ENCODE results near the gene ATP8A2.

DNA sequence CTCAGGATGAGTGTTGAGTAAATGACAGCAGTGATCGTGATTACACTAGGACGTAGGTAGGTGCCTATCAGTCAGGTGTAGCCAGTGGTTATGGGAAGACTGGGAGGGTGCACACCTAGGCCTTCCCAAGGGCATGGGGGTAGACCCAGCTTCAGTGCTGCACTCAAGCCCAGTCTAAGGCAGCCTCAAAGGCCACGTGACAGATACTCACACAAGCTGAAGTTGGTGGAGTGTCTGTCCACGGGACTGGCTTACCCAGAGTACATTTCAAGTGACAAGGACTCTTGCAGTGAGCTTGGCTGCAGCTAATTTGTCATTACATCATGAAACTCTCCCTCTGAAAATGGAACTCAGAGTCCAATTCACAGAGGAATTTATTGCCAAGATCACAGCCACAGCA lies 561.7 kb downstream of the ATP8A2 start:
- TF ChIP-seq, protein P1, sequence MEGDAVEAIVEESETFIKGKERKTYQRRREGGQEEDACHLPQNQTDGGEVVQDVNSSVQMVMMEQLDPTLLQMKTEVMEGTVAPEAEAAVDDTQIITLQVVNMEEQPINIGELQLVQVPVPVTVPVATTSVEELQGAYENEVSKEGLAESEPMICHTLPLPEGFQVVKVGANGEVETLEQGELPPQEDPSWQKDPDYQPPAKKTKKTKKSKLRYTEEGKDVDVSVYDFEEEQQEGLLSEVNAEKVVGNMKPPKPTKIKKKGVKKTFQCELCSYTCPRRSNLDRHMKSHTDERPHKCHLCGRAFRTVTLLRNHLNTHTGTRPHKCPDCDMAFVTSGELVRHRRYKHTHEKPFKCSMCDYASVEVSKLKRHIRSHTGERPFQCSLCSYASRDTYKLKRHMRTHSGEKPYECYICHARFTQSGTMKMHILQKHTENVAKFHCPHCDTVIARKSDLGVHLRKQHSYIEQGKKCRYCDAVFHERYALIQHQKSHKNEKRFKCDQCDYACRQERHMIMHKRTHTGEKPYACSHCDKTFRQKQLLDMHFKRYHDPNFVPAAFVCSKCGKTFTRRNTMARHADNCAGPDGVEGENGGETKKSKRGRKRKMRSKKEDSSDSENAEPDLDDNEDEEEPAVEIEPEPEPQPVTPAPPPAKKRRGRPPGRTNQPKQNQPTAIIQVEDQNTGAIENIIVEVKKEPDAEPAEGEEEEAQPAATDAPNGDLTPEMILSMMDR (IDR thresholded peaks at IDR 0.05): no peak
- TF ChIP-seq POLR2A (IDR thresholded peaks at IDR 0.05) (no peak), EP300 (IDR thresholded peaks at IDR 0.05) (no peak), POLR2AphosphoS5 (IDR thresholded peaks at IDR 0.05) (no peak)
